GM12872 (cell line): ENCODE results near the gene WDFY1.

Source experiments
- TF ChIP-seq, protein P1 (sequence below): IDR thresholded peaks from 3 replicates; pipeline ENCODE4 v1.5.1; 2011; ENCODE audit warnings: low read depth, mild to moderate bottlenecking, low read length, moderate library complexity; ENCODE audit not compliant: insufficient read depth

Gene WDFY1

DNA sequence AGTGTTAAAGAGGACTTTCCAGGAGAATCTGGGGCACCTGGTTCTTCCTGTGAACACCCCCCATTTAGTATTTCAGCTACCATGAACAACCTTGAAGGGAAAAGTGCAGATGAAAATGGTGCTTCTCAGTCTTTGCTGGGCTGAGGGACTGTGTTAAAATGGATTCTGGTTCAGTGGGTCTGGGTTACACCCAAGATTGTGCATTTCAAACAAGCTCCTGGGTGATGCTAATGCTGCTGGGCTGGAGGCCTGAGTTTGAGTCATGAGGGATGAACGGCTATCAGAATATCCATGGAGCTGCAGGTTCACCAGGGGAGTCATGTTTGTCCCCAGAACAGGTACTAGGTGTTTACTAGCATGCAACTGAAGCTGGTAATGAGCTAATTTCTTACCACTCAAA lies 36.1 kb upstream of the WDFY1 start:
- TF ChIP-seq, protein P1, sequence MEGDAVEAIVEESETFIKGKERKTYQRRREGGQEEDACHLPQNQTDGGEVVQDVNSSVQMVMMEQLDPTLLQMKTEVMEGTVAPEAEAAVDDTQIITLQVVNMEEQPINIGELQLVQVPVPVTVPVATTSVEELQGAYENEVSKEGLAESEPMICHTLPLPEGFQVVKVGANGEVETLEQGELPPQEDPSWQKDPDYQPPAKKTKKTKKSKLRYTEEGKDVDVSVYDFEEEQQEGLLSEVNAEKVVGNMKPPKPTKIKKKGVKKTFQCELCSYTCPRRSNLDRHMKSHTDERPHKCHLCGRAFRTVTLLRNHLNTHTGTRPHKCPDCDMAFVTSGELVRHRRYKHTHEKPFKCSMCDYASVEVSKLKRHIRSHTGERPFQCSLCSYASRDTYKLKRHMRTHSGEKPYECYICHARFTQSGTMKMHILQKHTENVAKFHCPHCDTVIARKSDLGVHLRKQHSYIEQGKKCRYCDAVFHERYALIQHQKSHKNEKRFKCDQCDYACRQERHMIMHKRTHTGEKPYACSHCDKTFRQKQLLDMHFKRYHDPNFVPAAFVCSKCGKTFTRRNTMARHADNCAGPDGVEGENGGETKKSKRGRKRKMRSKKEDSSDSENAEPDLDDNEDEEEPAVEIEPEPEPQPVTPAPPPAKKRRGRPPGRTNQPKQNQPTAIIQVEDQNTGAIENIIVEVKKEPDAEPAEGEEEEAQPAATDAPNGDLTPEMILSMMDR = no peak

DNA sequence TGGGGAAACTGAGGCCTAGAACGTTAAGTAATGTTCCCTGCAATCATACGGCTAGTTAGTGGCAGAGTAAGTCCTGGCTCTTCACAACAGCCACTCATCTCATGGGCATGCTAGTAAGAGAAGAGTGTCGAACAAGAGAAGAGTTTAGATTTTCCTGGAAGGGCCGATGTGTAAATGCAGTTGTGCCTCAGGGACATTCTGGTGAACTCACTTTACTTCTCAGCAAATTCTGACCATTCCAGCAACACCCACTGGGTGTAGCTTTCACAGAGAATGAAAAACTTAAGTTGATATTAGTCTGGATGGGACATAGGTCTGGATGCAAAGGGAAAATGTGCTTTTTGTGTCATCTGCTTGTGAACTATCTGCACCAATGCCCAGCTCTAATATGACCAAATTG lies 35.7 kb upstream of the WDFY1 start:
- TF ChIP-seq, protein P1 = no peak

DNA sequence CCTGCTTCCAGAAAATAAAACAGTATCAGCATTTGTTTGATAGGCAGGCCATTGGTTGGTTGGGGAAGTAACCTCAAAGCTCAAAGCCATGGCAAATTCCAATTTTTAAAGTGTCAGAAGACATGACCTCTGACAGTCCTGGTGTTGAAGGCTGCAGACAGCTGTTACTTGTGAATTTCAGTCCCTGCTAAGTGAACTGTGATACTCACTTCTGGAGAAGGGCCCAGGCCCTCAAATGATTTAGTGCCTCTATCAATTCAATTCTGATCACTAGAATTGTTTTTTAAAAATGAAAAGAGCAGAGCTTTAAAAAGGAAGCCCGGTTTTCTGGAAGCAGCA lies 35.2 kb upstream of the WDFY1 start:
- TF ChIP-seq, protein P1 = no peak

DNA sequence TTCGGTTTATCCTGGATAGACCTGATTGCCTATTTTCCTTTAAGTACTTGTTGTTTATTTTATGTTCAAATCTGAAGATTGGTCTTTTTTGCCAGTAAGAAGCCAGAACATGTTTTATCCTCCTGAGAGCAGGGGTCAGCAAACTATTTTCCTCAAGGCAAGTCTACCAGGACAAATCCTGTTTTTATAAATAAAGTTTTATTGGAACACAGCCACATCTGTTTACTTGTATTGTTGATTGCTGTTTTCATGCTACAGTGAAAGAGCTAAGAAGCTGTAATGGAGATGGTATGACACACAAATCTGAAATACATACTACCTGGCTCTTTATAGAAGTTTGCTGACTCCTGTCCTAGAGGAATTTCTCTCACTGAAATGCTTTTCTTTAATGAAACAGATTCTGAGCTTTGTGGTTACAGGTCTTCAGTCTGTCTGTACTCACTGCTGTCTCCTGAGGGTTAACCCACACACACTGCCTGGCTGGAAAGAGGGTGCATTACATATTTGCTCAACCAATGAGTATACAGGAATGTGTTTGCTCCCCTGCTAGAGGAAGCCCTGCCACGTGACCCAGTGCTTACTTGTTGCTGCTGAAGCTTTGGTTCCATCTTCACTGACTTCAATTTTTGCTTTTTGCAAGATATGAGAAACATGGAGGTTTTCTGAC lies 34.7 kb upstream of the WDFY1 start:
- TF ChIP-seq, protein P1 = no peak

DNA sequence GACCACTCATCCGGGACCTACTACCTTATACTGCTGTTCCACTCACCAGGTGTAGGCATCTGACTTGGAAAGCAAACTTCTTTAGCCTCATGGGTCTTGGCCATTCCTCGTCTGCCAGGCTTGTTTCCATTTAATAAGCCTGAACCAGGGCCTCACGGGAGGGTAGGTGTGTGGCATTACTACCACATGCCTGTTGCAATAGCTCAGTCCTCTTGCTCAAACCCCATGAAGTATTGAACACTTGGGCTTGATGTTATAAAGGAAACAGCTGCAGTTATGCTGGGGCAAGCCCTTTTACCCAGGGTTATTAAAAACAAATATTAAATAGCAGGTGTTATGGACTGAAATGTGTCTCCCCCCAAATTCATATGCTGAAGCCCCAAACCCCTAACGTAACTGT lies 33.3 kb upstream of the WDFY1 start:
- TF ChIP-seq, protein P1 = no peak

DNA sequence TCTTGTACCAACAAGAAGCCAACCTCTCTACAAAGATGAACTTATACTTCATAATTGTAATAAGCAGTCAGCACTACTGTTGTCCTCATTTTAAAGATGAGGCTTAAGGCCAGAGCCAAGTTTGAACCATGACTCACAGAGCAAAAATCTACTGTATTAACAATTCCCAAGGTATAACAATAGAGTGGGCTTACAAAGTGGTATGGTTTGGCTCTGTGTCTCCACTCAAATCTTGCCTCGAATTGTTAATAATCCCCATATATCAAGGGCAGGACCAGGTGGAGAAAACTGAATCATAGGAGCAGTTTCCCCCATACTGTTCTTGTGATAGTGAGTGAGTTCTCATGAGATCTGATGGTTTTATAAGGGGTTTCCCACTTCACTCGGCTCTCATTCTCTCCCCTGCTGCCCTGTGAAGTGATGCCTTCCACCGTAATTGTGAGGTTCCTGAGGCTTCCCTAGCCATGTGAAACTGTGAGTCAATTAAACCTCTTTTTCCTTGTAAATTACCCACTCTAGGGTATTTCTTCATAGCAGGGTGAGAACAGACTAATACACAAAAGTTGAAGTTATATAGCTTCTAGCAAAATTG lies 31.6 kb upstream of the WDFY1 start:
- TF ChIP-seq, protein P1 = no peak

DNA sequence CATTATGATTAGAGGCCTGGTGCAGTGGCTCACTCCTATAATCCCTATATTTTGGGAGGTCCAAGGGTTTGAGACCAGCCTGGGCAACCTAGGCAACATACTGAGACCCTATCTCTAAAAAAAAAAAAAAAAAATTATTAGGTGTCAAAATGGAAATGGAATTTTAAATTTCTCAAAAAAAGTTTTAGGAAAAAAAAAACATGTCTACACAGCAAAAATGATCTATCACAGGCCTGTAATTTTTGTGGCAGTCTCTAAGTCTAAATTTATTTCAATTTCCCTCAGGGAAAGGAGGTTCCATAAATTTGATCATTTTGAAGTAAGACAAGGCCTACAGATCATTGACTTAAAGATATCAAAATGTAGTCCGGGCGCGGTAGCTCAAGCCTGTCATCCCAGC lies 28.5 kb upstream of the WDFY1 start:
- TF ChIP-seq, protein P1 = no peak
